Ishikawa (cell line): Measurements from ENCODE around the gene FAM124B.

Experiments
- CEBPB ChIP-seq: IDR thresholded peaks from 2 replicates; pipeline ENCODE4 v1.6.1; 2012
- CREB1 ChIP-seq: IDR thresholded peaks from 2 replicates; pipeline ENCODE4 v1.6.1; 2012; ENCODE audit warnings: low read depth
- EGR1 ChIP-seq: IDR thresholded peaks from 2 replicates; pipeline ENCODE4 v1.6.1; 2012
- EP300 ChIP-seq: IDR thresholded peaks from 2 replicates; pipeline ENCODE4 v1.6.1; 2012; ENCODE audit warnings: borderline replicate concordance
- FOXM1 ChIP-seq: IDR thresholded peaks from 2 replicates; pipeline ENCODE4 v1.6.1; 2012; ENCODE audit warnings: low read depth, borderline replicate concordance
- MAX ChIP-seq: IDR thresholded peaks from 2 replicates; pipeline ENCODE4 v1.6.1; 2012
- NFIC ChIP-seq: IDR thresholded peaks from 2 replicates; pipeline ENCODE4 v1.6.1; 2012
- RAD21 ChIP-seq: IDR thresholded peaks from 2 replicates; pipeline ENCODE4 v1.6.1; 2012; ENCODE audit warnings: low read depth
- REST ChIP-seq: IDR thresholded peaks from 2 replicates; pipeline ENCODE4 v1.6.1; 2012; ENCODE audit warnings: low read depth, mild to moderate bottlenecking
- TAF1 ChIP-seq: IDR thresholded peaks from 2 replicates; pipeline ENCODE4 v1.6.1; 2012; ENCODE audit warnings: low read depth, mild to moderate bottlenecking
- TCF12 ChIP-seq: IDR thresholded peaks from 2 replicates; pipeline ENCODE4 v1.6.1; 2012; ENCODE audit warnings: low read depth
- TEAD4 ChIP-seq: IDR thresholded peaks from 2 replicates; pipeline ENCODE4 v1.6.1; 2012
- USF1 ChIP-seq: IDR thresholded peaks from 2 replicates; pipeline ENCODE4 v1.6.1; 2012
- YY1 ChIP-seq: IDR thresholded peaks from 2 replicates; pipeline ENCODE4 v1.6.1; 2012; ENCODE audit warnings: low read depth
- ZBTB7A ChIP-seq: IDR thresholded peaks from 2 replicates; pipeline ENCODE4 v1.6.1; 2012; ENCODE audit warnings: low read depth

Gene FAM124B

GRCh38 chr2:224405412-224405811 is 3.5 kb upstream of the FAM124B start:
- TF ChIP-seq TAF1 (no peak), CREB1 (no peak), FOXM1 (no peak), RAD21 (no peak)

- TF ChIP-seq MAX: no peak
- no peak for TF ChIP-seq RAD21
- no peak for TF ChIP-seq TAF1
- no peak for TF ChIP-seq EP300
- no peak for TF ChIP-seq YY1
- TF ChIP-seq CEBPB: no peak
- no peak for TF ChIP-seq USF1
- no peak for TF ChIP-seq CREB1
- no peak for TF ChIP-seq TEAD4
- TF ChIP-seq FOXM1: no peak
- TF ChIP-seq TCF12: no peak
- no peak for TF ChIP-seq EGR1
- no peak for TF ChIP-seq NFIC
- no peak for TF ChIP-seq ZBTB7A
- TF ChIP-seq REST: no peak
These were observed 2.9 kb upstream of the FAM124B start for GRCh38 chr2:224404796-224405195.

- TF ChIP-seq YY1: no peak
These were observed 1.8 kb upstream of the FAM124B start for GRCh38 chr2:224403657-224404056.

- no peak for TF ChIP-seq FOXM1
These were observed 848 bp downstream of the FAM124B start for GRCh38 chr2:224400886-224401632.

- TF ChIP-seq TEAD4: no peak
- TF ChIP-seq USF1: no peak
- TF ChIP-seq RAD21: no peak
- TF ChIP-seq FOXM1: no peak
- TF ChIP-seq TAF1: no peak
- no peak for TF ChIP-seq ZBTB7A
These were observed 1.6 kb downstream of the FAM124B start for GRCh38 chr2:224400174-224400810.

- TF ChIP-seq RAD21 (no peak), ZBTB7A (no peak), USF1 (no peak), CREB1 (no peak), TCF12 (no peak), FOXM1 (no peak)
These were observed 3.6 kb downstream of the FAM124B start for GRCh38 chr2:224398289-224398688.

- TF ChIP-seq YY1 (no peak), TEAD4 (no peak), EGR1 (no peak), RAD21 (no peak), CREB1 (no peak), USF1 (no peak), EP300 (no peak), MAX (no peak), NFIC (no peak), CEBPB (no peak)
These were observed 6.1 kb downstream of the FAM124B start for GRCh38 chr2:224395620-224396390.
